ENCODE measurements around the gene TENM3. TPM values are rescaled to one million over a fixed set of nuclear protein-coding genes. Genes with fewer than 3 reads are reported as not detected.

Gene TENM3
- total and polyA plus RNA-seq, 10 of the 15 experiments (the other 5 are each of a cell fraction or from before 2014, with no cell fraction given) = 0.01 to 1.7 (median 0.08) TPM; not detected in 2

DNA sequence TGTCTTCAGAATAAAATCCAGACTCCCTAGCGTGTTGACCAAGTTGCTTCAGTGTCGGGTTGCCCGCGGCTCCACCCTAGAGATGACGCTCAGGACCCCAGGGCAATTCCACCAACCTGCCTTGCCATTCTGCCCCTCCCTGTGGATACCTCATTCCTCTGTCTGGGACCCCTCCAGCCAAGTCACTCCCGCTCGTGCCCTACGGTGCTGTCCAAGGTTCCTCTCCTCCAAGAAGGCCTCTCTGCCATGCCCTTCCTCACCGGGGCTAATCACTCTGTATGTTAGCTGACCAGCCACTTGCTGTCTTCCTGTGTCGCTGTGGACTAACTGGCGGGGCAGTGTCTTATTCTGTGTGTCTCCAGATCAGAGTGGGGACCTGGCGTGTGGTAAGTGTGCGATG, 46.6 kb downstream of the TENM3 start:
- BruUV-seq (replicated peaks) = no TSS peak
- Histone ChIP-seq H3K36me3 (ENCODE audit: control insufficient read depth in 2 of 2, insufficient read depth in 2 of 2, low read length in 1 of 2) (no peaks in the 10 kb centered on the region), H3K27ac (ENCODE audit: control insufficient read depth, insufficient read depth) (no peak overlapping the region), H3K4me3 (no peak overlapping the region), H3K79me2 (ENCODE audit: control insufficient read depth, insufficient read depth, low read length) (no peaks in the 10 kb centered on the region), H3K9me3 (replicated peaks; ENCODE audit: control insufficient read depth, insufficient read depth, low read length) (no peaks in the 10 kb centered on the region), H3K9ac (ENCODE audit: control insufficient read depth, insufficient read depth, low read length) (no peak overlapping the region), H3K4me1 (ENCODE audit: control insufficient read depth, insufficient read depth, low read length) (no peaks in the 10 kb centered on the region), H3K27me3 (replicated peaks in 1 of 2; ENCODE audit: control insufficient read depth in 2 of 2, insufficient read depth in 2 of 2, low read length in 1 of 2) (no peaks in the 10 kb centered on the region), H4K20me1 (ENCODE audit: control insufficient read depth, insufficient read depth) (no peaks in the 10 kb centered on the region), H2AFZ (ENCODE audit: control insufficient read depth, low read depth, low read length) (no peak overlapping the region), H3K4me2 (ENCODE audit: control insufficient read depth, insufficient read depth) (no peak overlapping the region)
- in situ Hi-C loops (cut with MboI) (no loop called here), intact Hi-C loops (cut with micrococcal nuclease; ENCODE audit: unreplicated experiment) (no loop called here)
- CTCF ChIA-PET = no interaction called here
- TF ChIP-seq IRF4 (IDR thresholded peaks at IDR 0.05; ENCODE audit: low read depth, low read length) = no peak
- no peak for TF ChIP-seq ZBTB11 (CRISPR knock-in tag; IDR thresholded peaks at IDR 0.05)
- TF ChIP-seq CHD4 (IDR thresholded peaks at IDR 0.05) = no peak
- no peak for TF ChIP-seq NRF1 (conservative IDR thresholded peaks at IDR 0.05; ENCODE audit: low read depth, low read length)
- no peak for TF ChIP-seq SIN3A (IDR thresholded peaks at IDR 0.05; ENCODE audit: low read depth, low read length)
- no peak for TF ChIP-seq CHD2 (IDR thresholded peaks at IDR 0.05; ENCODE audit: borderline replicate concordance, low read depth, low read length)
- no peak for TF ChIP-seq PAX5 (IDR thresholded peaks at IDR 0.05; ENCODE audit: borderline replicate concordance, low read depth, low read length)
- TF ChIP-seq STAT3 (IDR thresholded peaks at IDR 0.05; ENCODE audit: low read depth, low read length) = no peak
- no peak for TF ChIP-seq SMAD1 (IDR thresholded peaks at IDR 0.05; ENCODE audit: low read depth, partially characterized antibody)
- TF ChIP-seq BCL11A (IDR thresholded peaks at IDR 0.05; ENCODE audit: low read depth, low read length) = no peak
- TF ChIP-seq CUX1 (IDR thresholded peaks at IDR 0.05; ENCODE audit: insufficient replicate concordance, low read depth, low read length) = no peak
- no peak for TF ChIP-seq LARP7 (IDR thresholded peaks at IDR 0.05)
- TF ChIP-seq RUNX3 (IDR thresholded peaks at IDR 0.05; ENCODE audit: low read length) = no peak
- 58% methylated on average over 13 of the region's 13 CpGs for WGBS (ENCODE audit: insufficient coverage, insufficient replicate concordance, low lambda C conversion rate, missing lambda C conversion rate)
- SMC1A ChIA-PET (ENCODE audit: uncharacterized antibody, unreplicated experiment) = no interaction called here
- RAD21 ChIA-PET (ENCODE audit: unreplicated experiment) = no interaction called here
- POLR2A ChIA-PET = no interaction called here
- FAIRE-seq (no peak), DNase-seq (ENCODE audit: low read depth, low spot score) (no peak), ATAC-seq (no peak)

All from GM12878 (cell line).